Activated B cell treated with CpG ODN at 0.5 μM for 24 hours (primary cell): ENCODE measurements around the gene SH3RF3. TPM values are rescaled to one million over a fixed set of nuclear protein-coding genes. Genes with fewer than 3 reads are reported as not detected.
"Not testable (repeated sequence)": the region's sequence is repeated elsewhere in the genome, so short reads cannot be mapped to it uniquely, and the experiment has no call there.

Source experiments
- ATAC-seq: fragments of 200-7000 bp; cut with Tn5 transposase; one replicate; pipeline ENCODE4 v1.10.0; 2021; ENCODE audit warnings: low read depth, mild to moderate bottlenecking, moderate library complexity
- CTCF ChIA-PET: fragments of 350-600 bp; sonication (Branson Sonifier 250); formaldehyde crosslinking; loops from one replicate; lab custom pipeline; 2021; ENCODE audit warnings: antibody characterized with exemption; lab: Charles Lee
- POLR2A ChIA-PET: fragments of 350-600 bp; sonication (Branson Sonifier 250); formaldehyde crosslinking; loops from one replicate; lab custom pipeline; 2021; ENCODE audit warnings: antibody characterized with exemption; lab: Charles Lee
- DNase-seq: peaks from one replicate; pipeline ENCODE4 v3.0.0; 2022
- H3K27ac Mint-ChIP-seq: one replicate; pipeline ENCODE4 v1.8.0; 2020; ENCODE audit warnings: mixed read lengths
- H3K27me3 Mint-ChIP-seq: one replicate; pipeline ENCODE4 v1.8.0; 2021; ENCODE audit warnings: mixed read lengths
- H3K36me3 Mint-ChIP-seq: one replicate; pipeline ENCODE4 v1.8.0; 2021; ENCODE audit warnings: low read depth, mixed read lengths
- H3K4me1 Mint-ChIP-seq: one replicate; pipeline ENCODE4 v1.8.0; 2021; ENCODE audit warnings: mixed read lengths
- H3K4me3 Mint-ChIP-seq: one replicate; pipeline ENCODE4 v1.8.0; 2020; ENCODE audit warnings: mild to moderate bottlenecking, mixed read lengths
- H3K9me3 Mint-ChIP-seq: one replicate; pipeline ENCODE4 v1.8.0; 2020; ENCODE audit warnings: mixed read lengths
- intact Hi-C: fragments of 100-400 bp; cut with micrococcal nuclease; formaldehyde crosslinking; loops from one replicate; pipeline ENCODE4 v1.15.1; 2024
- total RNA-seq: library from RNA; stranded (reverse); gene quantifications from 2 replicates; pipeline ENCODE4 v1.2.3, GENCODE V29; 2022
- TF ChIP-seq, protein P1 (sequence below): fragments of 200-600 bp; IDR thresholded peaks from one replicate; pipeline ENCODE4 v1.8.0; 2022; ENCODE audit warnings: antibody characterized with exemption, mild to moderate bottlenecking

The SH3RF3 gene
- total RNA-seq, 1 donor from 2014 or later = 0.09 TPM

DNA sequence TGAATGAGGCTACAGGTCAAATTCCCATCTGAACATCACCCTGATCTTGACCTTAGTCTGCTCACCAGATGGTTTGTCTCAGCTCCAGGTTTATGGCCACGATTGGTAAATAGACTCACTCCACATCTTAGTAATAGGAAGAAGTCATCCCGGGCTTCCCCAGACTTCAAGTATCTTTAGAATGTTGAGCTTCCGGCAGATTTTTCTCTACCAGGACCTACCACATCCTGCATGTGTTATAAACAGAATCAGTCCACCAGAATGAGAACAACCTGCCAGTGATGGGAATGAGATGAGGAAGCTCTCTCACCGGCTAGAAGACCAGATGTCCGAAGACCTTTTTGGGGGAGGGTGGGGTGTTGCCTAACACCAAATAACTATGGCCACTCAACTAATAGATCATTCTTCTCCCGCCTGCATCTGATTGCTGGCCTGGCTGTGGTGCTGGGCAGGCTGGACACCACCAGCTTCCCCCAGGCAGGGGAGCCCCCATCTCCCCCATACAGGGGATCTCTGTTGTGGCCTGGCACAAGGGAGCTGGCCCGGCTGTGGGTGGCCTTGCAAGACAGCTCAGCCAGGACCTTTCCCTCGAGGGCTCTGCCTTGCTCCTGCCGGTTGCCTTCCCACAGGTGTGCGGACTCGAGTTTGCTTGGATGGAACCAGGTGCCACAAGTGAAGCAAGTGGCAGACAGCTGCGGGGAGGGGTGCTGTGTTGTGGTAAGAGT lies 88.5 kb downstream of the SH3RF3 start:
- Mint-ChIP-seq H3K36me3 (no peaks in the 10 kb centered on the region), H3K27me3 (peaks cover 10% of the 10 kb centered on the region), H3K27ac (no peak overlapping the region), H3K4me1 (peaks cover 63% of the 10 kb centered on the region), H3K4me3 (peak overlapping the region; percentile 46), H3K9me3 (no peaks in the 10 kb centered on the region)
- POLR2A ChIA-PET = interaction anchor here (0.7 kb wide), 1 partner anchor 37 kb away, joined by 3 read pairs; no protein-coding TSS in a partner anchor
- intact Hi-C loops = loop anchor here (2.0 kb wide), 1 partner anchor 21 kb away; no protein-coding TSS in a partner anchor
- CTCF ChIA-PET = no interaction called here
- ATAC-seq (no peak), DNase-seq (no peak)
- TF ChIP-seq, protein P1, sequence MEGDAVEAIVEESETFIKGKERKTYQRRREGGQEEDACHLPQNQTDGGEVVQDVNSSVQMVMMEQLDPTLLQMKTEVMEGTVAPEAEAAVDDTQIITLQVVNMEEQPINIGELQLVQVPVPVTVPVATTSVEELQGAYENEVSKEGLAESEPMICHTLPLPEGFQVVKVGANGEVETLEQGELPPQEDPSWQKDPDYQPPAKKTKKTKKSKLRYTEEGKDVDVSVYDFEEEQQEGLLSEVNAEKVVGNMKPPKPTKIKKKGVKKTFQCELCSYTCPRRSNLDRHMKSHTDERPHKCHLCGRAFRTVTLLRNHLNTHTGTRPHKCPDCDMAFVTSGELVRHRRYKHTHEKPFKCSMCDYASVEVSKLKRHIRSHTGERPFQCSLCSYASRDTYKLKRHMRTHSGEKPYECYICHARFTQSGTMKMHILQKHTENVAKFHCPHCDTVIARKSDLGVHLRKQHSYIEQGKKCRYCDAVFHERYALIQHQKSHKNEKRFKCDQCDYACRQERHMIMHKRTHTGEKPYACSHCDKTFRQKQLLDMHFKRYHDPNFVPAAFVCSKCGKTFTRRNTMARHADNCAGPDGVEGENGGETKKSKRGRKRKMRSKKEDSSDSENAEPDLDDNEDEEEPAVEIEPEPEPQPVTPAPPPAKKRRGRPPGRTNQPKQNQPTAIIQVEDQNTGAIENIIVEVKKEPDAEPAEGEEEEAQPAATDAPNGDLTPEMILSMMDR = no peak

DNA sequence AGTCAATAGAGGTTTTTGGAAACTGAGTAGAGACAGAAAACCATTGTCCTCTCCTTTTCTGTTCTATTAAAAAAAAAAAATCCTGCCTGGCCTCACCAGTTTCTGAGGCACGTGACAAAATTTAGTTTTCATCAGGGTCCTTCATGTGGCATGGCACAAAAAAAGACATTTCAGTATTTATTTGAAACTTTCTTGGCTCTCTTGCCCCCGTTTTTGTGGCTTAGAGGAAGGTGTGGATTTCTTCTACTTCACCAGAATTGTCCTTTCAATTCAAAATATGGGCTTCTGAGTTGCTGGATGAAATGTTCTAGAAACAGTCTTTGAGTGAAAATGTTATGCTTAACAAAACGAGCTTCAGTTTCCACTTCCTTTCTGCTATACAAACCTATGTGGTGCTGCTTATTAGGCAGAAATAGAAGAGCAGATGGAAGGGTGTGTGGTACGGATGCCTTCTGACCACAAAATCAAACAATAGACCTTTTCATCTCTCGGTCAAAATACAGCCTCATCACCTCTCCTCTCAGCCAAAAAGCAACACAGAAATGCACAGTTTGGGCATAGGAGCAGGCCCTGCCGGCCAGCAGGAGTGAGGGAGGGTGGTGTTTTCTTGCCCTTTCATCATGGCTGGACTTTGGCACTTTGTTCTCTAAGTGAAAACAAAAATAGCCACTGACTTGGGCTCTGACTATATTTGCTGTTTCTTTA lies 89.2 kb downstream of the SH3RF3 start:
- Mint-ChIP-seq H3K4me1 (peaks cover 57% of the 10 kb centered on the region), H3K36me3 (no peaks in the 10 kb centered on the region), H3K27me3 (peaks cover 10% of the 10 kb centered on the region), H3K4me3 (peak overlapping the region; percentile 46), H3K9me3 (no peaks in the 10 kb centered on the region), H3K27ac (no peak overlapping the region)
- DNase-seq = no peak
- CTCF ChIA-PET = no interaction called here
- intact Hi-C loops = loop anchor here (2.0 kb wide), 1 partner anchor 21 kb away; no protein-coding TSS in a partner anchor
- POLR2A ChIA-PET = interaction anchor here (0.7 kb wide), 1 partner anchor 36 kb away, joined by 3 read pairs; no protein-coding TSS in a partner anchor
- ATAC-seq = no peak
- TF ChIP-seq, protein P1 = no peak

GRCh38 chr2:109218792-109219126 lies 89.8 kb downstream of the SH3RF3 start:
- Mint-ChIP-seq H3K9me3 (no peaks in the 10 kb centered on the region), H3K36me3 (no peaks in the 10 kb centered on the region), H3K27me3 (peaks cover 10% of the 10 kb centered on the region), H3K4me3 (no peak overlapping the region), H3K4me1 (peaks cover 51% of the 10 kb centered on the region), H3K27ac (no peak overlapping the region)
- no peak for DNase-seq
- POLR2A ChIA-PET = no interaction called here
- CTCF ChIA-PET = no interaction called here
- ATAC-seq = no peak
- intact Hi-C loops = loop anchor here (2.0 kb wide), 1 partner anchor 20 kb away; no protein-coding TSS in a partner anchor
- TF ChIP-seq, protein P1 = no peak

- TF ChIP-seq, protein P1 = no peak
- Mint-ChIP-seq H3K36me3 (no peaks in the 10 kb centered on the region), H3K9me3 (no peaks in the 10 kb centered on the region), H3K27ac (no peak overlapping the region), H3K4me1 (peaks cover 36% of the 10 kb centered on the region), H3K27me3 (peaks cover 4% of the 10 kb centered on the region), H3K4me3 (no peak overlapping the region)
- DNase-seq = no peak
- ChIA-PET POLR2A (no interaction called here), CTCF (no interaction called here)
- ATAC-seq = no peak
- intact Hi-C loops = no loop called here
Measured at GRCh38 chr2:109220860-109221259, 91.9 kb downstream of the SH3RF3 start.

- intact Hi-C loops, POLR2A ChIA-PET, H3K4me3 Mint-ChIP-seq, H3K27ac Mint-ChIP-seq, H3K36me3 Mint-ChIP-seq, ATAC-seq, CTCF ChIA-PET, DNase-seq, H3K27me3 Mint-ChIP-seq, H3K9me3 Mint-ChIP-seq: not testable (repeated sequence)
- H3K4me1 Mint-ChIP-seq = peaks cover 34% of the 10 kb centered on the region
Measured at GRCh38 chr2:109221316-109221715, 92.3 kb downstream of the SH3RF3 start.
